IMR-90 (cell line): Measurements from ENCODE around the gene RGS9. TPM values are rescaled to one million over a fixed set of nuclear protein-coding genes. Genes with fewer than 3 reads are reported as not detected.

Experiments used
- ATAC-seq: fragments of 200-7000 bp; cut with Tn5 transposase; 2 replicates; pipeline ENCODE4 v1.9.1; 2020; ENCODE audit warnings: low read depth, mild to moderate bottlenecking, moderate library complexity
- BruUV-seq: library from RNA; stranded (reverse); fragments of 400-500 nt; replicated peaks from 2 replicates; lab custom pipeline; 2021; lab: Mats Ljungman, UMichigan
- CTCF ChIA-PET: fragments of 300-600 bp; formaldehyde crosslinking; extraction: SDS; loops from one replicate; lab custom pipeline; 2021; ENCODE audit warnings: antibody characterized with exemption; lab: Yijun Ruan, JAX
- POLR2A ChIA-PET: fragments of 300-600 bp; sonication (Branson Sonifier 250); formaldehyde crosslinking; loops from one replicate; lab custom pipeline; 2022; ENCODE audit warnings: antibody characterized with exemption; ENCODE audit not compliant: unreplicated experiment; lab: Charles Lee
- DNase-seq: peaks from one replicate; pipeline ENCODE4 v3.0.0; 2013
- H2AFZ ChIP-seq: replicated peaks from 2 replicates; pipeline ENCODE3; 2013; ENCODE audit warnings: low read length, mild to moderate bottlenecking; ENCODE audit not compliant: poor library complexity
- H2AK5ac ChIP-seq: 2 replicates; pipeline ENCODE4 v1.6.1; 2013; ENCODE audit warnings: low read depth, low read length, inconsistent platforms
- H2AK9ac ChIP-seq: replicated peaks from 2 replicates; pipeline ENCODE3; 2013; ENCODE audit warnings: mild to moderate bottlenecking, low read depth, low read length, moderate library complexity; ENCODE audit not compliant: poor library complexity
- H2BK120ac ChIP-seq: 2 replicates; pipeline ENCODE4 v1.6.1; 2013; ENCODE audit warnings: low read depth, low read length, inconsistent platforms
- H2BK15ac ChIP-seq: 3 replicates; pipeline ENCODE4 v1.6.1; 2013; ENCODE audit warnings: low read depth, low read length, inconsistent platforms
- H2BK20ac ChIP-seq: 2 replicates; pipeline ENCODE4 v1.6.1; 2013; ENCODE audit warnings: low read depth, mild to moderate bottlenecking, inconsistent platforms, low read length, moderate library complexity
- H2BK5ac ChIP-seq: 2 replicates; pipeline ENCODE4 v1.6.1; 2013; ENCODE audit warnings: mild to moderate bottlenecking, low read depth, low read length, inconsistent platforms; ENCODE audit not compliant: poor library complexity, severe bottlenecking
- H3K14ac ChIP-seq: replicated peaks from 2 replicates; pipeline ENCODE4 v1.6.1; 2013; ENCODE audit warnings: low read depth, low read length, inconsistent platforms
- H3K18ac ChIP-seq: 2 replicates; pipeline ENCODE4 v1.6.1; 2013; ENCODE audit warnings: low read depth, low read length, control low read depth
- H3K23ac ChIP-seq: 2 replicates; pipeline ENCODE4 v1.6.1; 2013; ENCODE audit warnings: low read depth, low read length, inconsistent platforms
- H3K27ac ChIP-seq: 2 replicates; pipeline ENCODE4 v1.5.1; 2013; ENCODE audit warnings: mild to moderate bottlenecking, control low read depth, low read length; ENCODE audit not compliant: insufficient read depth
- H3K27me3 ChIP-seq: 2 replicates; pipeline ENCODE4 v1.6.1; 2013; ENCODE audit warnings: low read length; ENCODE audit not compliant: control insufficient read depth, insufficient read depth
- H3K36me3 ChIP-seq: 2 replicates; pipeline ENCODE4 v1.6.1; 2013; ENCODE audit warnings: low read length, mixed read lengths; ENCODE audit not compliant: control insufficient read depth, insufficient read depth
- H3K4ac ChIP-seq: 2 replicates; pipeline ENCODE4 v1.6.1; 2013; ENCODE audit warnings: low read depth, low read length, inconsistent platforms
- H3K4me1 ChIP-seq: 2 replicates; pipeline ENCODE4 v1.6.1; 2013; ENCODE audit warnings: low read length, mixed read lengths; ENCODE audit not compliant: control insufficient read depth, insufficient read depth
- H3K4me2 ChIP-seq: 2 replicates; pipeline ENCODE4 v1.6.1; 2013; ENCODE audit warnings: low read depth, mild to moderate bottlenecking, control low read depth, low read length, moderate library complexity
- H3K4me3 ChIP-seq: 2 replicates; pipeline ENCODE4 v1.5.1; 2013; ENCODE audit warnings: low read depth, mild to moderate bottlenecking, control low read depth, low read length, moderate library complexity; ENCODE audit not compliant: insufficient read depth
- H3K56ac ChIP-seq: 2 replicates; pipeline ENCODE4 v1.6.1; 2013; ENCODE audit warnings: low read length, inconsistent platforms; ENCODE audit not compliant: insufficient read depth; ENCODE audit errors: extremely low read depth
- H3K79me1 ChIP-seq, 2 experiments: 2 replicates each; pipeline ENCODE4 v1.6.1; 2013; ENCODE audit warnings: low read length in 2 of 2, inconsistent platforms in 1 of 2, low read depth in 1 of 2
- H3K9ac ChIP-seq: 2 replicates; pipeline ENCODE4 v1.6.1; 2013; ENCODE audit warnings: low read depth, low read length, control low read depth
- H3K9me1 ChIP-seq: 2 replicates; pipeline ENCODE4 v1.6.1; 2013; ENCODE audit warnings: low read length, inconsistent platforms; ENCODE audit not compliant: insufficient read depth
- H3K9me3 ChIP-seq: 2 replicates; pipeline ENCODE4 v1.6.1; 2013; ENCODE audit warnings: low read length; ENCODE audit not compliant: control insufficient read depth, insufficient read depth
- H4K20me1 ChIP-seq: 2 replicates; pipeline ENCODE4 v1.6.1; 2013; ENCODE audit warnings: low read length, inconsistent platforms; ENCODE audit not compliant: insufficient read depth
- H4K5ac ChIP-seq: 2 replicates; pipeline ENCODE4 v1.6.1; 2013; ENCODE audit warnings: mild to moderate bottlenecking, low read depth, low read length, control low read depth
- H4K8ac ChIP-seq, 2 experiments: 2 replicates each; pipeline ENCODE4 v1.6.1; 2013; ENCODE audit warnings: low read depth in 2 of 2, low read length in 2 of 2, control low read depth in 1 of 2, inconsistent platforms in 1 of 2
- H4K91ac ChIP-seq: 2 replicates; pipeline ENCODE4 v1.6.1; 2013; ENCODE audit warnings: low read depth, low read length, inconsistent platforms; ENCODE audit not compliant: insufficient read depth
- CHD1 ChIP-seq: IDR thresholded peaks from 2 replicates; pipeline ENCODE4 v1.6.1; 2012; ENCODE audit warnings: low read depth, low read length, improper control_type of control experiment
- NFE2L2 ChIP-seq: fragments of 150-350 bp; IDR thresholded peaks from 2 replicates; pipeline ENCODE4 v1.6.1; 2016; ENCODE audit warnings: low read depth, mild to moderate bottlenecking, low read length
- RCOR1 ChIP-seq: IDR thresholded peaks from 2 replicates; pipeline ENCODE4 v1.6.1; 2012; ENCODE audit warnings: mild to moderate bottlenecking, low read length, improper control_type of control experiment; ENCODE audit not compliant: insufficient replicate concordance
- WGBS, 2 experiments: methylation state at CpG; one replicate each; pipeline versions ENCODE4 v1.1.5 to v1.1.7; 2013; ENCODE audit warnings: missing lambda C conversion rate in 2 of 2; ENCODE audit not compliant: insufficient read length in 1 of 2; ENCODE audit errors: extremely low coverage in 2 of 2; 5-methylcytosine and 5-hydroxymethylcytosine counted together
- dilution Hi-C: fragments of 300-500 bp; cut with HindIII; formaldehyde crosslinking; loops from one replicate; pipeline ENCODE4 v1.14.3; 2018; ENCODE audit warnings: low sequenced_read_pairs; ENCODE audit not compliant: unreplicated experiment
- in situ Hi-C: fragments of 300-500 bp; cut with MboI; formaldehyde crosslinking; loops from 3 replicates; pipeline ENCODE4 v1.14.3; 2019; ENCODE audit warnings: low sequenced_read_pairs, inconsistent platforms, mixed read lengths
- intact Hi-C: fragments of 100-400 bp; cut with micrococcal nuclease; formaldehyde crosslinking; loops from 2 replicates; pipeline ENCODE4 v1.10.0; 2022
- polyA plus RNA-seq, 3 experiments: library from polyadenylated mRNA; depleted of rRNA; stranded (reverse); fragments of >200 nt; gene quantifications; 2 replicates each; pipeline ENCODE4 v1.2.3, GENCODE V29; 2012; ENCODE audit warnings: low replicate concordance in 1 of 3
- total RNA-seq: library from RNA; depleted of rRNA; stranded (reverse); fragments of >200 nt; gene quantifications from 2 replicates; pipeline ENCODE4 v1.2.3, GENCODE V29; 2012

The RGS9 gene
- total and polyA plus RNA-seq, 2 of the 4 experiments (the other 2 are of a cell fraction): 0.90 to 1.1 TPM

- peaks cover 5% of the 10 kb centered on the region; the same call in 1 of the 2 replicates for H3K9me1 ChIP-seq
- ChIA-PET POLR2A (no interaction called here), CTCF (interaction anchor here (1.3 kb wide), 1 partner anchor 20 kb away, joined by 3 read pairs; the partner anchor contains the start of gene RGS9)
- peaks cover 9% of the 10 kb centered on the region for H3K4me1 ChIP-seq
- H2AK5ac ChIP-seq: peak overlapping the region; percentile 78
- no peak overlapping the region for H2BK15ac ChIP-seq
- DNase-seq (no peak), ATAC-seq (no peak)
- no peak overlapping the region for H2BK120ac ChIP-seq
- H3K18ac ChIP-seq: no peak overlapping the region
- no peak overlapping the region for H4K8ac ChIP-seq
- TF ChIP-seq NFE2L2 (no peak), CHD1 (no peak), RCOR1 (no peak)
- H3K9me3 ChIP-seq: no peaks in the 10 kb centered on the region
- no peak overlapping the region; the same call in 1 of the 2 replicates for H4K91ac ChIP-seq
- H4K5ac ChIP-seq: no peak overlapping the region
- H2BK5ac ChIP-seq: no peak overlapping the region
- no peak overlapping the region for H3K9ac ChIP-seq
- no peak overlapping the region for H3K14ac ChIP-seq
- no peak overlapping the region for H3K56ac ChIP-seq
- no peaks in the 10 kb centered on the region for H3K36me3 ChIP-seq
- dilution Hi-C loops (no loop called here), in situ Hi-C loops (no loop called here), intact Hi-C loops (no loop called here)
- no peak overlapping the region for H3K4ac ChIP-seq
- BruUV-seq: no TSS peak
- peaks cover 3% of the 10 kb centered on the region; the same call in 1 of the 2 replicates for H4K20me1 ChIP-seq
- H3K23ac ChIP-seq: no peak overlapping the region
- 90% methylated on average over 2 of the region's 14 CpGs; no CpG with 5 or more reads in 1 of the 2 experiments for WGBS, 2 experiments
- H3K79me1 ChIP-seq: no peaks in the 10 kb centered on the region; a peak in 1 of 4 replicates
- 0 out of 2 replicates have a peak, but pooled peaks cover under 1% of the 10 kb centered on the region for H3K27me3 ChIP-seq
- H3K4me2 ChIP-seq: no peak overlapping the region
- no peak overlapping the region for H3K4me3 ChIP-seq
- no peak overlapping the region for H2AK9ac ChIP-seq
- no peak overlapping the region for H2AFZ ChIP-seq
- H2BK20ac ChIP-seq: no peak overlapping the region
- no peak overlapping the region for H3K27ac ChIP-seq
These were observed 19.8 kb downstream of the RGS9 start for GRCh38 chr17:65156835-65157565.
